ENCODE data around the gene NTRK2.

DNA sequence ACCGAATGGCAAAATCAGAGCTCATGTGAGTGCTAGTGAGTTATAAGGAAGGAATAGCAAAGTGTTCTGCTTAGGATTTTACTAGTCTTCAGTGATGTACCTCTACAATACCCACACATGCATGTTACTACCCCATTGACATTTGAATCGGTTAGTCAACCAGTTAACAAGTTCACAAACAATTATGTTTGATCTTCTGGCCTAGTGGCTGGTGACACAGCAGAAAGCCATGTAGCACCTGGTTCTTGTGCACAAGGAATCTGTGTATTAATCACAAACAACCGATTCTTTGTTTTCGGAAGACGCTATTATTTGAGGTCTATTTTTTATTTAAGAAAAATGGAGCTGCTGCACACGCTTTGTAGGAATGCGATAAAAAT, 41.9 kb downstream of the NTRK2 start:
- no peak for TF ChIP-seq POLR2A (IDR thresholded peaks at IDR 0.05)
- TF ChIP-seq CTCF (IDR thresholded peaks at IDR 0.05): no peak

All from gastroesophageal sphincter (tissue), 3 donors.